A673 (cell line): Measurements from ENCODE around the gene SAMSN1. TPM values are rescaled to one million over a fixed set of nuclear protein-coding genes. Genes with fewer than 3 reads are reported as not detected.

Source experiments
- BruUV-seq: library from RNA; stranded (reverse); fragments of 400-500 nt; replicated peaks from 2 replicates; lab custom pipeline; 2021; lab: Mats Ljungman, UMichigan
- CTCF ChIA-PET: fragments of 300-600 bp; sonication (Branson Sonifier 250); formaldehyde crosslinking; loops from one replicate; lab custom pipeline; 2022; ENCODE audit warnings: antibody characterized with exemption; lab: Charles Lee
- POLR2A ChIA-PET: fragments of 300-600 bp; sonication (Branson Sonifier 250); formaldehyde crosslinking; loops from one replicate; lab custom pipeline; 2022; ENCODE audit warnings: antibody characterized with exemption; ENCODE audit not compliant: low non-redundant PET; lab: Charles Lee
- DNase-seq: peaks from one replicate; pipeline ENCODE4 v3.0.0-alpha.2; 2015; ENCODE audit warnings: low spot score
- H3K27ac ChIP-seq: fragments of 200-600 bp; sonication (generic); 2 replicates; pipeline ENCODE4 v1.5.1; 2016; ENCODE audit warnings: mixed run types, low read depth, mild to moderate bottlenecking, mixed read lengths, antibody characterized with exemption, low read length; ENCODE audit not compliant: poor library complexity, severe bottlenecking
- H3K27me3 ChIP-seq: fragments of 200-600 bp; sonication (generic); replicated peaks from 2 replicates; pipeline ENCODE4 v1.6.1; 2017; ENCODE audit warnings: mixed run types, low read depth, mild to moderate bottlenecking, mixed read lengths, antibody characterized with exemption, low read length; ENCODE audit not compliant: insufficient read depth, poor library complexity
- H3K36me3 ChIP-seq: fragments of 200-600 bp; sonication (generic); 2 replicates; pipeline ENCODE4 v1.6.1; 2016; ENCODE audit warnings: mixed run types, mild to moderate bottlenecking, mixed read lengths, antibody characterized with exemption, low read length; ENCODE audit not compliant: insufficient read depth, poor library complexity, severe bottlenecking
- H3K4me1 ChIP-seq: fragments of 200-600 bp; sonication (generic); 2 replicates; pipeline ENCODE4 v1.6.1; 2017; ENCODE audit warnings: mixed run types, mild to moderate bottlenecking, mixed read lengths, antibody characterized with exemption, low read length; ENCODE audit not compliant: insufficient read depth, poor library complexity, severe bottlenecking
- H3K4me3 ChIP-seq: fragments of 200-600 bp; sonication (generic); 2 replicates; pipeline ENCODE4 v1.5.1; 2016; ENCODE audit warnings: low read depth, mixed run types, mild to moderate bottlenecking, mixed read lengths, low read length; ENCODE audit not compliant: poor library complexity, severe bottlenecking
- H3K9me3 ChIP-seq: fragments of 200-600 bp; sonication (generic); 2 replicates; pipeline ENCODE4 v1.6.1; 2016; ENCODE audit warnings: mixed run types, low read depth, mild to moderate bottlenecking, mixed read lengths, antibody characterized with exemption, low read length; ENCODE audit not compliant: poor library complexity, severe bottlenecking
- EZH2 ChIP-seq: fragments of 200-600 bp; sonication (generic); IDR thresholded peaks from 2 replicates; pipeline ENCODE4 v1.6.1; 2017; ENCODE audit warnings: borderline replicate concordance, low read depth, mild to moderate bottlenecking, mixed read lengths, antibody characterized with exemption, low read length; ENCODE audit not compliant: poor library complexity, severe bottlenecking
- intact Hi-C: fragments of 100-400 bp; cut with micrococcal nuclease; formaldehyde crosslinking; loops from one replicate; pipeline ENCODE4 v1.10.0; 2022; ENCODE audit not compliant: unreplicated experiment
- total RNA-seq: library from RNA; stranded (reverse); gene quantifications from 2 replicates; pipeline ENCODE4 v1.2.3, GENCODE V29; 2021
- TF ChIP-seq, protein P1 (sequence below): fragments of 300-800, 200-600 bp; sonication (generic); conservative IDR thresholded peaks from 2 replicates; pipeline ENCODE4 v1.5.1; 2017; ENCODE audit warnings: low read depth, mild to moderate bottlenecking, antibody characterized with exemption, low read length, moderate library complexity, mixed read lengths

The SAMSN1 gene
- total RNA-seq, 1 experiment from 2014 or later, result not detected

DNA sequence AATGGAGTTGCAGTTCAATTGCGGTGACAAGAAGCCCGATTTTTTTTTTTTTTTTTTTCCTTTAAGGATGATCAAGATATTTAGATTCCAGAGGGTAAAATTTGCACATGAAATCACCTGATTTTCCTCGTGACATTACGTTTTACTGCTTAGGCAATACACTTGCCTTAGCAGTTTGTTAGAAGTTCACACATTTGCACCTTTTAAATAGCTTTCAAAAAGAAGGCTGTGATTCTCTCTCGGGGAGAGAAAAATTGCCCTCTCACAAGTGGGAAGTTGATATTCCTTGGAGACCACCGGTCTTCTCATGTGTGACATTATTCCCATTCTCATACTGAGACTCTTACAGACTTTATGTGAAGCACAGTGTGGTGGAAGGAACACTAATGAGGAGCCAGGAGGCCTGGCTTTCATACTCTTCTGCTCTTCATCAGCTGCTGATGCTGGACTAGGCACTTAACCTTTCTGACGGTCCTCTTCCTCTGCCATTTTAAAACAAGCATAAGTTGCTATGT, 93.3 kb downstream of the SAMSN1 start:
- Histone ChIP-seq H3K4me3 (no peak overlapping the region), H3K36me3 (no peaks in the 10 kb centered on the region), H3K27ac (no peak overlapping the region), H3K9me3 (no peaks in the 10 kb centered on the region), H3K4me1 (no peaks in the 10 kb centered on the region), H3K27me3 (no peaks in the 10 kb centered on the region)
- TF ChIP-seq EZH2, result no peak
- ChIA-PET POLR2A (no interaction called here), CTCF (interaction anchor here (0.6 kb wide), 1 partner anchor 15 kb away, joined by 4 read pairs; no protein-coding TSS in a partner anchor)
- DNase-seq, result no peak
- intact Hi-C loops, result no loop called here
- no TSS peak for BruUV-seq

DNA sequence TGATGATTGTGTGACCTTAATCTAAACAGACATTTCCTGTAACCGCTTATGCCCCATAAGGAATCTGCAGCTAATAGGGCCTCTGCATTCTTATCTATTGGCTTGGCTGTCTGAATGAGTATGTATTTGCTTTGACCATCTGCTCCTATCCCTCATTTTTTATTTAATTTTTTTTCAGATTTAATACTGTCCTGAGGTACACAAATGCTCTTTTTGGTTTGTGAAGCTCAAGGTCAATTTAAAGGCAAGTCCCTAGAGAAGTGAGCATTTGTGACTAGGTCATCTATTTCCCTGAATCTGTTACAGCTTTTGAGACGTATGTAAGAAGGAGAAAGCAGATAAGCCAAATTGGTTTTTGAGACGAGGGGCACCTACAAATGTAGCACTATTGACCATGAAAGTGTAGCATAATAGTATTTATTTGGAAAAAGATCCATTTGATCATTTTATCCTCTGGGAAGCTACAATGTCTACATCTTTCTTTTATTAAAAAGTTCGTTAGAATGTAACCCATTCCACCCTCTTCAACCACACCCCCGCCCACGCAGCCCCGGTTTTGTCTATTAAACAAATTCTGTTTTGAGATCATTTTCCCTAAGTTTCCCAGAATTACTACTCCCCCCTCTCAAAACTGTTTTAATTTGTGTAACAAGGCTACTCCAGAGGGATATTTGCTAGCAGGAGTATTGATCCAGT, 93.9 kb downstream of the SAMSN1 start:
- Histone ChIP-seq H3K36me3 (no peaks in the 10 kb centered on the region), H3K4me3 (no peak overlapping the region), H3K27me3 (no peaks in the 10 kb centered on the region), H3K27ac (no peak overlapping the region), H3K4me1 (no peaks in the 10 kb centered on the region), H3K9me3 (no peaks in the 10 kb centered on the region)
- TF ChIP-seq, protein P1, sequence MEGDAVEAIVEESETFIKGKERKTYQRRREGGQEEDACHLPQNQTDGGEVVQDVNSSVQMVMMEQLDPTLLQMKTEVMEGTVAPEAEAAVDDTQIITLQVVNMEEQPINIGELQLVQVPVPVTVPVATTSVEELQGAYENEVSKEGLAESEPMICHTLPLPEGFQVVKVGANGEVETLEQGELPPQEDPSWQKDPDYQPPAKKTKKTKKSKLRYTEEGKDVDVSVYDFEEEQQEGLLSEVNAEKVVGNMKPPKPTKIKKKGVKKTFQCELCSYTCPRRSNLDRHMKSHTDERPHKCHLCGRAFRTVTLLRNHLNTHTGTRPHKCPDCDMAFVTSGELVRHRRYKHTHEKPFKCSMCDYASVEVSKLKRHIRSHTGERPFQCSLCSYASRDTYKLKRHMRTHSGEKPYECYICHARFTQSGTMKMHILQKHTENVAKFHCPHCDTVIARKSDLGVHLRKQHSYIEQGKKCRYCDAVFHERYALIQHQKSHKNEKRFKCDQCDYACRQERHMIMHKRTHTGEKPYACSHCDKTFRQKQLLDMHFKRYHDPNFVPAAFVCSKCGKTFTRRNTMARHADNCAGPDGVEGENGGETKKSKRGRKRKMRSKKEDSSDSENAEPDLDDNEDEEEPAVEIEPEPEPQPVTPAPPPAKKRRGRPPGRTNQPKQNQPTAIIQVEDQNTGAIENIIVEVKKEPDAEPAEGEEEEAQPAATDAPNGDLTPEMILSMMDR, result no peak
- TF ChIP-seq EZH2, result no peak
- DNase-seq, result no peak
- ChIA-PET POLR2A (no interaction called here), CTCF (no interaction called here)
- intact Hi-C loops, result no loop called here
- BruUV-seq, result no TSS peak

DNA sequence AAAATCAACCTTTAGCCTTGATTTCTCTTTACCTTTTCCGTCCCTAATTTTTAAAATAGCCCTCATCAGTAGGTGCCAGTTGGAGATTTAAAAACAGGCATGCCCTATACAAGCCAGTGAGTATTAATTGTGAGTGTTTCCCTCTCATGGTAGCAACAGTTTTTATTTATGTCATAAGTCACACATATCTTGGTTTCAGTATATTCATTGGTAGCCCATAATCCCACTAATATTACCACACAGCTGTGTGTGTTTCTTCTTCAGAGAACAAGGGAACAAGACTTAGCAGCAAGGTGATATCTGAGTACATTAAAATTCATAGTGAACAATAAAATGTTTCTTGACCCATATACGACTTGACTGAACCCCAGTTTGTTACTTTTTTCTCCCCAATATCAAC, 94.6 kb downstream of the SAMSN1 start:
- Histone ChIP-seq H3K9me3 (no peaks in the 10 kb centered on the region), H3K4me3 (no peak overlapping the region), H3K27me3 (no peaks in the 10 kb centered on the region), H3K4me1 (no peaks in the 10 kb centered on the region), H3K36me3 (no peaks in the 10 kb centered on the region), H3K27ac (no peak overlapping the region)
- DNase-seq, result no peak
- intact Hi-C loops, result no loop called here
- CTCF ChIA-PET, result no interaction called here
- BruUV-seq, result no TSS peak
- TF ChIP-seq EZH2, result no peak
- TF ChIP-seq, protein P1, result no peak
- POLR2A ChIA-PET, result interaction anchor here (0.6 kb wide), 1 partner anchor 327 kb away, joined by 6 read pairs; no protein-coding TSS in a partner anchor
